ENCODE data around the gene RXFP2.

- TF ChIP-seq SMC3 (conservative IDR thresholded peaks at IDR 0.05; ENCODE audit: insufficient read depth, low read depth, low read length) = no peak
- TF ChIP-seq SP2 (IDR thresholded peaks at IDR 0.05; ENCODE audit: extremely low read depth, low read depth, low read length, poor library complexity, severe bottlenecking) = no peak
- no peak for TF ChIP-seq NBN (IDR thresholded peaks at IDR 0.05; ENCODE audit: low read depth)
- no peak for TF ChIP-seq CREB1 (IDR thresholded peaks at IDR 0.05)
- TF ChIP-seq CREB1 (CRISPR knock-in tag; IDR thresholded peaks at IDR 0.05) = no peak
These were observed 66.5 kb downstream of the RXFP2 start for GRCh38 chr13:31805841-31806240.

Measured in K562 (cell line).